HUDEP-2 (cell line): ENCODE measurements around the gene FNDC3B.

Experiments
- DNase-seq, 76 experiments: peaks; one replicate each; lab custom pipeline; 2025; ENCODE audit not compliant: unreplicated experiment in 76 of 76; lab: John Stamatoyannopoulos, UW

FNDC3B gene

DNA sequence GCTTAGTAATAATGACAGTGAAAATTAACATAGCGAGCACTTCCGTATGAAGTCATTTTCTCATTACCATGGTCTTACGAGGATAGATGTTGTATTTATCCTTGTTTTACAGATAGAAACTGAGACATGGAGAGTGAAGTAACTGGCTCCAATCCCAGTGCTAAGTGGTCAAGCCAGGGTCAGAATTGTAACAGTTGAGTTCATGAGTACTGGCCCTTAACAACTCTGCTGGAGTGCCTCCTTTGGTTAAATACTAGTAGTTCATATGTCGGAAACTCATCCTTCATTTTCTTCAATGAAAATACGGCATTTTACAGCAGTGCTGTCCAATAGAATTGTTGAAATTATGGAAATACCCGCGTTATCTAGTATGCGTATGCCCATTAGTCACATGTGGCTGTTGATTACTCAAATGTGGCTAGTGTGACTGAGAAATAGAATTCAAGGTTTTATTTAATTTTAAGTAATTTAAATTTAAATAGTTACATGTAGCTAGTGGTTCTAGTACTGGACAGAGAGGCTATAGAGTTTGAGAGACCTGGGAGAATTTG is 32.5 kb downstream of the FNDC3B start:
- DNase-seq, result no peak

DNA sequence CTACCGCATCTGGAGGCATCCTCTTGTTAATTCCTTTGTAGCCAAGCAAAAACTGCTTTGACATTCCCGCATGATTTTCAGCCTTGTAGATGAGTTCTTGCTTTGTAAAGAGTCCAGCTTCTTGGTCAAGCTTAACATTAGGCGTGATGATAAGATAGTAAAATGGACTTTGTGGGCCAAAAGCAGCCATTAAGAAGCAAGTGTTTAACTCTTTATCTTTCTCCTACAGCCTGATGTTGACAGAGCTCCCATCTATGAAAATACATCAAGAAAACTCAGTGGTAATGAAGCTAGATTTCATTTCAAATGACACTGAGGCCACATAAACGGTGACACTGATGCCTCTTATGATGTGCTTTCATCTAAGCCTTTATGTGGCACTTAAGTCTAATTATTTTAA is 33.2 kb downstream of the FNDC3B start:
- DNase-seq, result no peak

DNA sequence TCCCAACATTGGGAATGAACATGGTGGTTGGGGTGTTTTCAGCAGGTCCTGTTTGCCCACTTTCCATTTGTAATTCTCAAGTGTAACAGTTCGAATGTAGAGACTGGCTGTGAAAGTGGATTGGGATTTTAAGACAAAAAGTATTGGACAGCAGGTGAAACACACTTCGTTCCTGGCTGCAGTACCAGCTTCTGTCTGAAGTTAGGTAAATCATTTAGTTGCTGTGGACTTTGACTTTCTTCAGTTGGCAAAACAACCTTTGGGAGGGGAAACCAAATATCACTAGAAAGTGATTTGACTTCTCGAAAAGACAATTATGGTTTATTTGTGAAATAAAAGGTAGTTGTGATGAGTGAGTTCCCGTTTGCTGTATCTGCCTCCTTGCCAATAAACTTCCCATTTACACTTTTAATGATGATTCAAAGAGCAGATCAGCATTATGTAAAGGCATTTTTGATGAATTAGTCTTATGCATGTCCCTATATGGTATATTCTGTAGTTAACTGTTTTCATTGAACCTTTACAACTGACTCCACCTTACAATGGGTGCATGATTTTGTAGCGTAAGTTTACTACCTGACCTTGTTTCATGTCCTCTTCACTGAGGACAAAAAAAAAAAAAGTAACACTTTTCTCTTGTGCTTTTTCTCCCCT is 34.0 kb downstream of the FNDC3B start:
- DNase-seq, result no peak

DNA sequence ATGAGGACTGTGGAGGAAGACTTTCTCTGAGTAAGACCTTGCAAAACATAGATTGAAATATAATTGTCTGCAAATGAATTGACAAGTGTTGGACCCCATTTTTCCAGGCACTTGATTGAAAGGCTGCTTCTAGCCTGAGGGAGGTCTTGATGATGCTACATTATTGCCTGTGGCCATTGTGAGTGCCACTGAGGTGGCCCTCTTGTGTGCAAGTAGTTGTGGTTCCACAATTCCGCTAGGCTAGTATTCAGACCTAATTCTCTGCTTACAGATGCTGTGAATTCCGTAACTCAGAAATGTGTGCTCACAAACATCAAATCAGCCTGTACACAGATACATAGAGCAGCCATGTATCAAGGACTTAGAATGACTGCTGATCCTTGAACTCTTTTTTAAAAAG is 34.7 kb downstream of the FNDC3B start:
- no peak for DNase-seq

DNA sequence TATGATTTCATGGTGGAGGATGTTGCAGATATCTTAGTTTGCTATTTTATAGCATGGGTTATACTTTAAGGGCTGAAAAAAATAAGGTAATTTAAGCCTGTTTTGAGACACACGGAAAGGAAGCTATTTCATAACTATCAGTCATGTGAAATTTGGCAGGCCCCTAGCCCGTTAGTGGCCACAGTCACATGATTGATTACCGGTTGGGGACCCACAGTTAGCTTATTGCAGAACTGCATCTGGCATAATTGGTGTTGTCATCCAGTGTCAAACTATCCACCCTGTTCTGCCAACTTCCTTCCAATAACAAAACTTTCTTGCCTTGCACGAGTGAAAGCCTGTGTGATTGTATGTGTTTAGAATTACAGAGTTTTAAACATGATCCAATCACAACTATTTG is 35.2 kb downstream of the FNDC3B start:
- DNase-seq, result peak in 2 of 76 experiments; percentile 1 to 24

DNA sequence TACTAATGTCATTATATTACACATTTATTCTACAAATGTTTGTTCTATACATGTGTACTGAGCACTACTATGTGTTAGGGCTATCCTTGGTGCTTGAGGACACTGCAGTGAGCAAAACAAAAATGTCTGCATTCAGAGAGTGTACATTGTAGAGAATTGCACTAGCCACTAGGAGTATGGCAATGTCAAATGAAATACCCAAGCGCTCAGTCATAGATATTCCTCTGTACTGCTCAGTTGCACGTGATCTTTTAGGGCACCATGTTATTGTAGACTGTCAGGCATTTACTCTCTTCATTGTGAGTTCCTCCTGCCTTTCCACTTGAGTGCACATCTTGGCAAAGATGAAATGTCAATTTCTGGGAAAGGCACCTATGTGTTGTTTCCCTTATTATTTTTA is 36.8 kb downstream of the FNDC3B start:
- DNase-seq, result no peak

DNA sequence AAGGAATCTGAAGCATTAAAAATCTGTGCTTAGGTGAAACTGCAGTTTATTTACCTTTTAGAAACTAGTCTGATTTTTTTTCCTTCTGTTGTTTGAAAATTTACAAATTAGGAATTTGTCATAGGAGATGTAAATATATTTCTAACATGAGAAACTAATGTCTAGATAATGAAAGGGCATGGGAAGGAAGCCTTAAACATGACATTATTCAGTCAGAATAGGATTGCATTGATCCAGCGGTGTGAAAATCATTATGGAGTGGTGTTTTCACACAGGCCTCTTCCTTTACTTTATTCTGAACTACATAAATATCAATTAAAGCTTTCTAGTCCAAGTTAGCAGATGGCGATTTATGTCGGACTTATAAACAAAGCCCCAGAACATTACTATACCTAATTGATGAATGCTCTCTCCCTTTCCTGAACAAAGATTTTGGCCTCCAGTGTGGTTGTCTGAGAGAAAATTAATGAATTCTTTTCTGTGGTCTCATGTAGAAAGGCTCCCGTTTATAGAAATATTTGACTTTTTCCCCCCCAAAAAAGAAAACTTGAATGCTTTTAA is 37.9 kb downstream of the FNDC3B start:
- DNase-seq, result no peak

DNA sequence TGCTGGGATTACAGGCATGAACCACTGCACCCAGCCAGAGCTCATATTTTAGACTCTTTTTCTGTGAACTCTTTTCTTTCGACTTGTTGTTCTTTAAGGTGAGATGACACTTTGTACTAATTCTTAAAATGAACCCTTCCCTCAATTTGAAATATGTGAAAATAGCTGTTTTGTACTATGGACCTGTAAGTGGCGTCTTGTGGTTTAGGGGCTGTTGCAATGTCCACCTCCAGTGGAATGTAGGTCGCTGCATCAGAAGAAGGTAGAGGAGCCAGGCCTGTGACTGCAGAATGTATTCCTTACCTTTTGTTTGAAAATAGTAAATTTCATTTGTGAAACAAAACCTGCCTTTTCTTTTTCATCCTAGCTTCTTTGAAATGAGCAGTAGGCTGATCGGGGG is 38.9 kb downstream of the FNDC3B start:
- no peak for DNase-seq

DNA sequence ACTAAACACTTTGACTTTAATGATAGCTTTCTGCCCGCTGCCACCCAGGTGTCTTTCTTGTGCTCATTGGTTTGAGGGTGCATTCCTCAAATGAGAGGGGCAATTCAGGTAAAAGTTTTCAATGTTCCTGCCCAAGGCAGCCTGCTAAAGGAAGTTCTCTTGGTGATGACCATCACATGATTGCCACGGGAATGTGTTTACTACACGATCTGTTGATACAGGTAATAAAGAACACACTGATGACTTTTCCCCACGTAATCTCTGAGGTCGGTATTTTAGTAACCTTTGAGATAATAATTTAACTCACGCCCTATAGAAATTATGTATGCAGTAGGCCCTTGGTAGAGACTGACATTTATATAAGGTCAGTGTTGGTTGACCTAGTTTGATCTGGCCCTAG is 39.3 kb downstream of the FNDC3B start:
- no peak for DNase-seq

DNA sequence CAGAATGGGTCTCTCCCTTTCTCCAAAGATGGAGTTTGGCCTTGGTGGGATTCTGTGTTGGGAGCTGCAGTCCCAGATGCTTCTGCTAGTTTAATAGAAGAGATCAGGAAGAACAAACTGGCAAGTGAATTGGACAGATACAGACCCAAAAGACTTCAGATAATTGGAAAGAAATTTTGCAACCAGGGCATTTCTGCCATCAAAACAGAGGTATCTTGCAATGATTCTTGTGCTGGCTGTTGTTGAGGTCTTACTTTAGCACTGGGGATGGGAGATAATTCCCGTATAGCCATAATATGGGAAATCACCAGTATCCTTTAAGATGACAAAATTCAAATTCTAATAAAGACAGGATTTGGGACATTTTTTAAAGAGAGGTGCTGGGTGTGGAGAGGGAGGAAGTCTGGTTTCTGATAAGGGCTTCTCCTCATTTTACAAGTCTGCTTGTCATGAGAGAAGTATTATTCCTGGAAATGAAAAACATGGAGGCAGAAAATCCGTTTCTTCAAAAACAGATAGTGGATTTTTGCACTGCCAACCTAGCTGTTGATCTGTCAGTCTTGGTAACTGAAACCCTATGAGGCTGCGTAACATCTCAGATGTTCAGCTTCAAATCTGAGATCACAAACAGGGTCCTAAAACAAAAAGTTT is 40.1 kb downstream of the FNDC3B start:
- DNase-seq, result no peak

DNA sequence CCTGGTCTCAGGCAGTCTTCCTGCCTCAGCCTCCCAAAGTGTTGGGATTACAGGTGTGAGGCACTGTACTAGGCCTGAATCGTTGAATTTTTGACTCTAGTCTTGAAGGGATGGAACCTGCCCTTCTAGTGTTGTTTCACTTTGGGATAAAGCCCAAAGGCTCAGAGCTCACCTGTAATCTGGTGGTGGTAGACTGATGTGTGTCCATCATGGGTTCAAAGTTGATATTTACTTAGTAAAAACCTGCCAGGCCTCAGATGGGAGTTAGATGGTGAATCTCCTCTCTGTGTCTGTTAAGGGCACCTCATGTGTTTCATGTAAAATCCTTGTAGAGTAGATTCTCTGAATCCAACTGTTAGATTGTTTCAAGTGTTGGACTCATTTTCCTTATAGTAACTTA is 41.1 kb downstream of the FNDC3B start:
- DNase-seq, result no peak

DNA sequence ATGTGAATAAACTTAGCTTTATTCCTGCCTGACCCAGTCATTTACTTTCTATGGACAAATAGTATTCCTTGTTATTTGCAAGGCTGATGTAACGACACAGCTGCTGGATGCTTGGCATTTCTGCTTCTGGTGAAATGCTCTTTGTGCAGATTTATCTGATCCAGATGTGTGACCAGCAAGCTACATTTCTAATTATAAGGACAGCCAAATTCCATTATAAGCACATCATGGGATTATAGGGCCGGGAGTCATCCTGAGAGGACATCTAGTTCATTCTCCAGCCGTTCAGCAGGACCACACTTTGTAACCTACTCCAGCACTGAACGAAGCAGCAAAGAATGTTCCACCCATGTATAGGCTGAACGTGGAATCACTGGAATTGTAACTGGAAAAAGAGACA is 42.9 kb downstream of the FNDC3B start:
- no peak for DNase-seq

DNA sequence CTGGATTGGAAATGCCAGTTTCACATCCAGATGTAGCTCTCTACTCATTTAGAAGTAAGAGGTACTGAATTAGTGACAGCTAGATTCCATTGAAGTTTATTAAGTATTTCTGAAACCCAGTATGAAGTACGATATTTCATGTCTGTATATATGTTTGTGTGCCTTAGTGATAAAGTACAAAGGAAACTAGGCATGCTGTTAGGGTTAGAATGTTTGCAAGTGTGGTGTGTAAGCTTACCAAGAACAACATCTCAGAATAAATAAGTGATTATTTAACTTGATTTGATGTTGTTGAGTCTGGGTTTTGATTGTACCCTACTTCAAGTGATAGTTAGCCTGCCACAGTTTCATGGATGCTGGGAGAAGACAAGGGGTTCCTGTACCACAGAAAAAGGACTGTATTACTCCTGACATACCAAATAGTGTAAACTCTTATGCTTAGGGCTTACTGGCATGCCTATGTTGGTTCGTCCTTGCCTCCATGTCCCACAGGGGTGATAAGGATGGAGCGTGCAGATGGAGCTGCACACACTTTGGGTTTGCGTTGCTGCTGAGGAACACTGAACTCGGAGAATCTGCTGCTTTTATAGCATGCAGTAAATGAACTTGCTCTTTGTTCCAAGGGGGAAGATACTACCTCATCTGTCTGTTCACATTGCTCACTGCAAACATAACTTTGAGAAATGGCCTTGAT is 43.6 kb downstream of the FNDC3B start:
- DNase-seq, result no peak

DNA sequence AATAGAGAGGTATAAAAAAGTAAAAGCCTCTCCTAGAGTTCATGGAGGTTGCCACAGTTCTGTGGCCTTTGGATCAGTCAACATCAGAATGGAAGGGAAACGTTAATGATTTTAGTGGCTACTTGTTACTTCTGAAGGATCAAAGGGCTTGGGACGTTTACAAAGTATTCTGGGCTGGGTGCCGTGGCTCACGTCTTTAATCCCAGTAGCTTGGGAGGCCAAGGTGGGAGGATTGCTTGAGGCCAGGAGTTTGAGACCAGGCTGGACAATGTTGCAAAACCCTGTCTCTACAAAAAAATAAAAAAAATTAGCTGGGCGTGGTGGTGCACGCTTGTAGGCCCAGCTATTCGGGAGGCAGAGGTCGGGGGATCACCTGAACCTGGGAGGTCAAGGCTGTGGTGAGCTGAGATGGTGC is 44.6 kb downstream of the FNDC3B start:
- no peak for DNase-seq

DNA sequence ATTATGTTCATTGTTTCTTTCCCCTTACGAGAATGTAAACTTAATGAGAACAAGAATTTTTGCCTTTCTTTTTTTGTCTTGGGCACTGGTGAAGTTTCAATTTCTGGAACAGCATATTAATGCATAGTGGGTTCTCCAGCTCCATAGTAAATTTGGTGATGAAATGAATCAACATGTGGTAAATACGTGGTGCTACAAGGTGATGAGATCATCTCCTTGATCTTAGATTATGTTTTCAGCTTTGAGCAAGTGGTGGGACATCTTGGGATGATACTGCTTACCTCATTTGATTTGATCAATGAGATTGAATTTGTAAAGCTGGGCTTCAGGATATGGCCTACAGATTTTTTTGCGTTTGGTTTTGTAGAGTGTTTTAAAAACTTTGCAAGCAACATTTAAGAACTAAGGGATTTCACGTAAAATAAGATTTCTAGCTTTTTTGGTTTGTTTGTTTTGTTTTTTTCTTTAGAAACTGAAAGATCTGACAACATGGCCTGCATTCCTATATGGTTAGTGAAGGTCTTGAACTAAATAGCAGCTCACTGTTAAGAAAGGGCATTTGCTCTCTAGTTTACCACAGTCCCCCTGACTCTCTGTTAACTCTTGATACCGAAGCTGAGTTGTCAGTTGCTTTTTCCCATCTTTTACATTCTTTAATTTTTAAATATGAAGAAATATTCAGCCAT is 45.6 kb downstream of the FNDC3B start:
- no peak for DNase-seq

DNA sequence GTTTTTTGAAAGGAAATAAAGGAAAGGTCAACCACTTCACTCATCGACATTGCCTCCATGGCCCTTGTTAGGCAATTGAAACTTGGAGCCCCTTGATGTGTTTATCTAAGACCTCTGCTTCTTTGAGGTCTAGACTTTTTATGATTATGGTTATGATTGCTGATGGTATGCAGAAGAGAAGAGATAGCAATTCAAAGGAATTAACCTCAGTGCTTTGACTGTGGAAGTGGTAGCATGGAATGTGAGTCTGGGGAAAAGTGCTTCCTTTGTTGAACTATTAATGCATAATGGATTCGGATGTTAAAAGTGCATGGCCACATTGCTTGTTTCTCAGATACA is 46.1 kb downstream of the FNDC3B start:
- DNase-seq, result no peak

DNA sequence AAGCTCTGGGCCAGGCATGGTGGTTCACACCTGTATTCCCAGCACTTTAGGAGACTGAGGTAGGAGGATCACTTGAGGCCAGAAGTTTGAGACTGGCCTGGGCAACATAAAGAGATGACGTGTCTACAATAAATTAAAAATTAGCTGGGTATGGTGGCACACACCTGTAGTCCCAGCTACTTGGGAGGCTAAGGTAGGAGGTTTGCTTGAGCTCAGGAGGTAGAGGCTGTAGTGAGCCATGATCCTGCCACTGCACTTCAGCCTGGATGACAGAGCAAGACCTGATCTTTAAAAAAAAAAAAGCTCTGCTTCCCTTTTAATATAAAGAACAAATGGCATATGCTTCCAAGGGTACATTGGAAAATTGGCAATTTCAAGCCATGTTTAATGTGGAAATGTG is 46.7 kb downstream of the FNDC3B start:
- no peak for DNase-seq

DNA sequence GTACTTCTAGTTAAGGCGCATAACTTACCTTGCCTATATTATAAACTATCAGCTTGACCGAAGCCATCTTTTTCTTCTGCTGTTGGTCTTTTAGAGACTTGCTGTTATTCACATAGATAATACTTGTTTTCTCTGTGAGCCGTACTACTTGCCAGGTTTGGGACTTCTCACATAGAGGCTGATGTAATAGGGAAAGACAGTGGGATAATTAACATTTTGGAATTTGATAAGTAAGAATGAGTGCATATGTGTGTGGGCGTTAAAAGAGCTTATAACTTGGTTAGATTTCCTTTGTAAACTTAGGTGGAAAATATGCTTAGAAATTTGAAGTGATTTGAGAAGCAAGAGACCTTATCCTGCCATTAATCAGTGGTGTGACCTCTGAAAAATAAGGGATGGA is 47.8 kb downstream of the FNDC3B start:
- DNase-seq, result no peak

DNA sequence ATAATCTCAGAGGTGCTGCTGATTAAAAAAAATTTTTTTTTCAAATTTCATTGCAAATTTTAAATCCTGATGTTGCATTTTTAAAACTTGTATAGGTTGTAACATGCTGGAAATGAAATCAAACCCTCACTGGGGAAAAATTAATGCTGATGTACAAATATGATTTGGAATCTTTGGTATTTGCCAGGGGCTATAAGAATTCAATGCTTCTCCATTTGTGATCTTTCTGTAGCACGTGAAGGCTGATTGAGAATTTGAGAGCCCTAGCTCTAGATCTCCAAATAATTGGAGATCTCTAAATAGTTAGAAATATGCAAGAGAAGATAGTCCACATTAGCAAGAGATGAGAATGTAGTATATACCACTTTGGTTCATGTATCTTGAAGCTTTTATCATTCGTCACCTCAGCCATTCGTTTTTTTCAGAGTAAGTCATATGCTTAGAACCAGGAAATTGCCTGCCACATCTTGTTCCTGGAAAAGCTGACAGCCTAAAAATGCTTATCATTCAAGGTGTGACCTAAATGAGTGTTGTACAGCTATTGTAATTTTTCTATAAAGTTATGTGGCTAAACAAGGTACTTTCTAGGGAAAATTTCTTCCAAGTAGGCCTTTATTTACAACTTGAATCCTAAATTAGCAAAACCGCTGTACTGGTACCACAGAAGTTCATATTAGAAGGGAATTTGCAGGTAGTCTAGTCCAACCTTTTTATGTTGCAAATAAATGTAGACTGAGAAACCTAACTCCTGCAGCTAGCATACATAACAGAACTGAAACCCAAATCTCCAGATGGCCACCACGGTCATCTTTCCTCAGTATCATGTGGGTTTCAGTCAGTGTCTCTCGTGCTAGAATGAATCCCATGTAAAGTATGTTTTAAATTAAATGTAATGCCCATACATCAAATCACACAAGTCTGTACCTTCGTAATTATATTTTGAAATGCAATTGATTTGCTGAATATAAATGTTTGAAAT is 48.5 kb downstream of the FNDC3B start:
- no peak for DNase-seq

DNA sequence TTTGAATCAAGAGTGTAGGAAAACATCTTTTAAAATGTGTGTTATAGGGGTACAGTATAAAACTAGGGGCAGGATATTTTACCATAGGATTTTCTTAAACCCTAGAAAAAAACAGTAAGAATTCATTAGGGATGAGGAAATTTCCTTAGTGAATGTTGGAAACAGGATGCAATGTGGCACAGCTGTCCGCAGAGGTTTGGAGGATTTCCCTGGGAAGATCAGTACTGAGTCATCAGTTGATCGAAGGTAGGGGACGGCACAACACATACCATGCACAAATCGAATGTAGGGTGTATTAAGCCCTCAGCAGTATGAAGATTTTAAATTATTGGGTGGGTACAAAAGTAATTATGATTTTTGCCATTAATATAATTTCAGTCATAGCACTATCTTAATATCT is 49.9 kb downstream of the FNDC3B start:
- no peak for DNase-seq
